ENCODE data around the gene HRG.
"Not testable (repeated sequence)": the region's sequence is repeated elsewhere in the genome, so short reads cannot be mapped to it uniquely, and the experiment has no call there.

HRG gene

DNA sequence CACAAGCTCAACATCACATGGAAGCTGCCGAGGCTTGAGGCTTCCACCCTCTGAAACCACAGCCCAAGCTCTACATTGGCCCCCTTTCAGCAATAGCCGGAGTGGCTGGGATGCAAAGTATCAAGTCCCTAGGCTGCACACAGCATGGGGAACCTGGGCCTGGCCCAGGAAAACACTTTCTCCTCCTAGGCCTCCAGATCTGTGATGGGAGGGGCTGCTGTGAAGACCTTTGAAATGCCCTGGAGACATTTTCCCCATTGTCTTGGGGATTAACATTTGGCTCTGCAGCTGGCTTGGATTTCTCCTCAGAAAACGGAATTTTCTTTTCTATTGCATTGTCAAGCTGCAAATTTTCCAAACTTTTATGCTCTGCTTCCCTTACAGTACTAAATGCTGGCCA is 18.2 kb downstream of the HRG start:
- DNase-seq: no peak

DNA sequence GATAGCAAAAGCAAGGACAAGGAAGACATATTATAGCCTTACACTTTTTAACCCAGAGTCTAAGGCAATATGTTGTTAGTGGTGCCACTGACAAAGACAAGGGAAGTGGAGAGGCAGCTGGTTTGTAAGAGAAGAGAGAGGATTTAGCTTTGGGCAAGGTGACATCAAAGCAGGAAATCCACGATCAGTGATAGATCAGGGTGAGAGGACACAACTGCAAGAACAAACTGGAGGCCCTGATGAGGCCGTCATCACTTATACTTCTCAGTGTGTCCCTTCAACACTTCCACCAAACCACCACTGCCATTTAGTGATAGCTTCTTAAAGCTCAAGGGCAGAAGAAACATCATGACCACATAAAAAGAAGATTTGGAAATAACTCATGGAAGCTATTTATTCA is 20.7 kb downstream of the HRG start:
- not testable (repeated sequence) for DNase-seq

DNA sequence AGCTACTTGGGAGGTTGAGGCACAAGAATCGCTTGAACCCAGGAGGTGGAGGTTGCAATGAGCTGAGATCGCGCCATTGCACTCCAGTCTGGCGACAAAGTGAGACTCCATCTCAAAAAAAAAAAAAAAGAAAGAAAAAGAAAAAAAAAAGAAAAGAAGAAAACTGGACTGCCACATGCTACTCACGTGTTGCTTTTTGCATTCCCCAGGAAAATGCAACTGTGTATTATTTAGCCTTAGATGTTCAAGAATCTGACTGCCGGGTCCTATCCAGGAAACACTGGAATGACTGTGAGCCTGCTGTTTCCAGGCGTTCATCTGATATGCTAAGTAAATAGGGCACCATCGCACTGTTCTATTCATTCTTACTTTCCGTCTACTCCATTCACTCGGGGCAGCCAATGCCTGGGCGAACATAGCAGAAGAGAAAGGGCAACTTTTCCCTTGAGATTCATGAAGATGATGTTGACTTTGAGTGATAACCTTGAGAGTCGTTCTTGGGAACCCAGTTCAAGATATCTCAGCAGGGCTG is 21.4 kb downstream of the HRG start:
- no peak for DNase-seq

DNA sequence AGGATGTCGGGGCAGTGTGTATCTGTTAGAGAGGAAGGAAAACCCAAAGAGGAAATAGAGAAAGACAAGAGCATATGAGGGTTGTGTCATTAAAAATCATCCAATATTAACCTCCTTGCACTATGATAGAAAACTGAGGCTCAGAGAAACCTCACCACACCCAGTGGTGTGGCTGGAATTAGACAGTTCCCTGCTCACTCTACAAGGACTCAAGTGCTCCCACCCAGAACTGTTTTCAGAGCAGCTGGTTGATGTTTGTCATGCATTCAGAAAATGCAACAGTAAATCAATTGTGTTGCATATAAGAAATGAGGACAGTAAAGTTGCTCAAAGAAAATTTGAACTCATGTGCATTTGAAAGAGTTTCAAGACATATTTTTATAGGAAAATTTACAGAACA is 24.5 kb downstream of the HRG start:
- DNase-seq: not testable (repeated sequence)

DNA sequence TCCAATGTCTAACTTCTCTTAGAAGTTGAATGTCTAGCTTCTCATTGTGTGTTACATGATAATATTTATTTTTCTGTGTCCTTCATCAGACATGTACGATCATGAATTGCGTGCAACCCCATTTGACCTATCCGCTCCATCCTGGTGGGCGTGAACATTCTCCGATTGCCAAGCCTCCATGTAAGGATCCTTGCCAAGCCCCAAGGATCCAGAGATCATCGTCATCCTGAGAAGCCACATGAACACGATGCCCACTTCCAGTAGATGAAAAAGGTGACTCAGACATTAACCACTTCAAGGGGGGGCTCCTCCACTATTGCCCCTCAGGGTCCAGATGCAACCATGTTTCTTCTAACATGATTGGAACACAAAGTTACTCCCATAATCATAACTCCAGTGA is 25.9 kb downstream of the HRG start:
- DNase-seq: no peak

DNA sequence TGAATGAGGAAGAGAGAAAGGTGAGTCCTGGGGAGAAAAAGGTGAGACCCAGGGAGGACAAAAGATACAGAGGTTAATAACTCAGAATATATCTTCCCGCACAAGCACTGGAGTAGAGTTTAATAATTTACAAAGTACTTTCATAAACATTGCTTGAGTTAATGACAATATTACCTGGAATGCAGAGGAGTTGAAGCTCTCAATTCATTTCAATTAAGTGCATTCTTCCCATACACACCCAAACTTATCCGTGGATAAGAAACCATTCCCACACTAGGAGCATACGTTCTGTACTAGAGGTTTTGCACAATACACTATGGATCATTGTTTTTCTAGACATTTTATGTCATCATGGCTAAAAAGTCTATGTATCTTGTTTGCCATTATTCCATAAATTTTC is 28.0 kb downstream of the HRG start:
- DNase-seq: no peak

DNA sequence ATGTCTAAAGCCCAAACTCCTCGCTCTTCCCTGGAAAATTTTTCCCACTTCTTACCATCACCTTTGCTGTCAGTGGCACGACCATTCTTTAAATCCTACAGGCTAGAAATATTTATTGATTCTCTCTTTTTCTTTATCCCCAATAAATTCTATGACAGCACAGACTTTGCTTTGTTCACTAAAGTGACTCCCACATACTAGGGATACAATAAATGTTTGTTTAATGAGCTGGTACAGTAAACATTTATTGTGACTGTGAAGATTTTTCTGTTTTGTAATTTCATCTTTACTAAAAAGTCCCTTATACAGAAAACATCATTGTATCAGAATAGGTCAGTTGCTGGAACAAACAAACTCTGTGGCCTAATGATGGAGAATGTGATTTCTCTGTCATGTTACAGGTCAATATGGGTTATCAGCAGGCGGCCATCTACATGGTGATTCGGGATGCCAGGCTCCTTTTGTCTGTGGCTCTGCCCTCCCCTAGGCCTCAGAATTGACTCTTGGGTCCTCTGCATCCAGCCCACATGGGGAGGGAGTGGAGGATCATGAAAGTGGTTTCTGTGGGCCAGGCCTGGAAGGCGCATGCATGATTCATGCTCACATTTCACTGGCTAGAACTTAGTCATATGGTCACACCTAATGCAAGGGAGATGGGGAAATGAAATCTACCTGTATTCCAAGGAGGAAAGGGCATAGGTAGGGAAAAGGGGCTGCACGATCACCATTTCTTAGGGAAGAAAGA is 28.6 kb downstream of the HRG start:
- DNase-seq: no peak

DNA sequence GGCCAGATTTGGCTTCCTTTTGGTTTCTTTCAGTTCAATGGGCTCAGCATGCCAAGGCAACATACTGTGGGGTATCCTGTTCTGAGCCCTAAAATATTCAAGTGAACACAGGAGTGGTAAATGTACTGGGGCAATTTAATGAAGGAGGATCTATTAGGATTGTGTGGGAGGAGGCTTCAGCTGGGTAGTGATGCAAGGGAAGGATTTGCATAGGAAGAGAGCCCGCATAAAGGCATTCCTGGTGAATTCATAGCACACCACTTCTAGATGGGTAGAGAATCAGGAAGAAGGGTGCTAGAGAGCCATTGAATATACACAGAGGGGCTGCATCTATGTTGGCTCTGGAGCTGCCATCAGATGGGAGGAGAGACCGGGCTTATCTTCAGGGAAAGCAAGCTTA is 30.7 kb downstream of the HRG start:
- DNase-seq: no peak

DNA sequence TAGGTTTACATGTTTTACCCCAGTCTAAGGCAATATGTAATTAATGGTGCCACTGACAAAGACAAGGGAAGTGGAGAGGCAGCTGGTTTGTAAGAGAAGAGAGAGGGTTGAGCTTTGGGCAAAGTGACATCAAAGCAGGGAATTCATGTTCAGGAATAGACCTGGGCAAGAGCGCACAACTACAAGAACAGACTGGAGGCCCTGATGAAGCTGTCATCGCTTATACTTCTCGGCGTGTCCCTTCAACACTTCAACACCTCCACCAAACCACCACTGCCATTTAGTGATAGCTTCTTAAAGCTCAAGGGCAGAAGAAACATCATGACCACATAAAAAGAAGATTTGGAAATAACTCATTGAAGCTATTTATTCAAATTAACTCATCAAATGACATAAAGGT is 31.7 kb downstream of the HRG start:
- DNase-seq: no peak

DNA sequence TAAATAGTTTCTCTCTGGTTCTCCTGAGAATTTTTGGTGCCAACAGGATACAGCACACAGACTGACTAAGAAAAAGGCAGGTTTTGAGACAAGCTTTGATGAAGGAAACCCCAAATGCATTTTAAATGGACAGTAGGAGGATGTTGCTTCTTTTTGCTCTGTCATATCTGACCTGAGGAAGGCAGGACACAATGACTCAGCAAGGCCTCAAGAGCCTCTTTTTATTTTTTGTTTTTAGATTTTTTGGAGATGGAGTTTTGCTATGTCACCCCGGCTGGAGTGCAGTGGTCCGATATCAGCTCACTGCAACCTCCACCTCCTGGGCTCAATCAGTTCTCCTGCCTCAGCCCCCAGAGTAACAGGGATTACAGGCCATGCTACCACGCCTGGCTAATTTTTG is 34.5 kb downstream of the HRG start:
- DNase-seq: no peak

DNA sequence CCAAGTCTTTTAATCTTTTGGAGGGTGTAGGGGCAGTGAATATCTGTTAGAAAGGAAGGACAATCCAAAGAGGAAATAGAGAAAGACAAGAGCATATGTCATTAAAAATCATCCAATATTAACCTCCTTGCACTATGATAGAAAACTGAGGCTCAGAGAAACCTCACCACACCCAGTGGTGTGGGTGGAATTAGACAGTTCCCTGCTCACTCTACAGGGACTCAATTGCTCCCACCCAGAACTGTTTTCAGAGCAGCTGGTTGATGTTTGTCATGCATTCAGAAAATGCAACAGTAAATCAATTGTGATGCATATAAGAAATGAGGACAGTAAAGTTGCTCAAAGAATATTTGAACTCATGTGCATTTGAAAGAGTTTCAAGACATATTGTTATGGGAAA is 36.6 kb downstream of the HRG start:
- DNase-seq: not testable (repeated sequence)

DNA sequence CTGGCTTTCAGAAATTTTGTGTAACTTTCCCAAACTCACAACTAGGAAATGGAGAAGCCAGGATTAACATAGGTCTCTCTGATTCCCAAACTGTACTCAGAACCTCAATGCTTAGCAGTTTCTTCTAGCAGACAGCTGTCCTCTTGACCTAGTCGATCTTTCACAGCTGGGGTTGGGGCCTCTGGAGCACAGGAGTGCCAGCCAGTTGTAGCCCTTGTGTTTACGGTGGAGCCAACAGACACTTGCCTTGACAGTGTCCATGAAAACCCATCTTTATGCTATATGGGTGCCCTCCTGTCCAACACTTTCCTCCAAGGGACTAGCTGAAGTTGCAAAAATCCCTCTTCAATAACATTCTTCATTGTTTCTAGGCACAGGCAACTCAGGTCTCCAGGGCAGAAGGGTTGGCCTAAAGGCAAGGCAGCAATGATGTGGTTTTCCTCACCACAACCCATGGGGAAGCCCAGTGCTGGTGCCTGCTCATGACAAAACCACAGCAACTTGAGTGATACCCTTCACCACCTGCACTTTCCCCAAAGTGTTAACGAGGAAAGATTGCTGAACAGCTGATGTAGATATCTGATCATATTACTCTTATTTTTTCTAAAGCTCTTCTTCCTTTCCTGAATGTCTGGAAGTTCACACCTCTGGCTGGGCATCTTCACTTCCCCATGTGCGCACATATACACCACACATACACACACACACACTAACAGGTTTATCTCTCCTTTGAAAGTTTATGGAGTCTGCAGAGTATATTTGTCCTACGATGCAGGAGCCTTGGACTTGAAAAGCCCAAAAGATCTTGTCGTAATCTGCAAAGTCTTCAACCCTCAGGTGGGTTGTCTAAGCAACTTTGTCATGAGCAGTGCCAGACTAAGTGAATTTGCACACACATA is 40.3 kb downstream of the HRG start:
- no peak for DNase-seq

DNA sequence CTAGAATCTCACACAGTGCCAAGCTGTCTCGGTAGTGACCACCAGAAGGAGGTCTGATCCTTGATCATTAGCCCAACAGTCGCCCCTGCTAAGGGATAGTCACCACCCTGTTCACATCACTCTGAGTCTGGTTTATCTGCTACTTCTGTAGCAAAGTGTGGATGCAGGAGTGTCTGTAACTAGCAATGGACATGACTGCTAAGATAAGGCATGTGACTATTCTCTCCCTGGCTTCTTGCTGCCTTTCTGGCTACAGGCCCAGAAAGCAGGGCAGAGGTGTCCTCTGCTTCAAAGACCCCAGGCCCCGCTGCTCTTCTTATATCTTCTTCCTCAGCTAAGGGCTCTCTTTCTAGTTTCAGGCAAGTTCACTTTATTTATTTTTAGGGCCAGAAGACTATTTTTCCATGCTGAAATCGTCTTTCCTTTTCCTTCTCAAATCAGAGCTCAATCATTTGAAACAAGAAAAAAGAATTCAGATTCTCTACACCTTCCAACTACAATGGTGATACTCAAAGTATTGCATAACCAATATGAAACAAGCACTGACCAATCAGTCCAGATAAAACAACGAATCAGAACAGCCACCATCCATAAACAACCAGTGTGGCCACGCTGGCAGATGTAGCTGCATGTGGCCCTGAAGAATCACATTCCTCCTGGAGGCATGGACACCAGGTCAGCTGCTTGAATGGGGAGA is 43.3 kb downstream of the HRG start:
- no peak for DNase-seq

DNA sequence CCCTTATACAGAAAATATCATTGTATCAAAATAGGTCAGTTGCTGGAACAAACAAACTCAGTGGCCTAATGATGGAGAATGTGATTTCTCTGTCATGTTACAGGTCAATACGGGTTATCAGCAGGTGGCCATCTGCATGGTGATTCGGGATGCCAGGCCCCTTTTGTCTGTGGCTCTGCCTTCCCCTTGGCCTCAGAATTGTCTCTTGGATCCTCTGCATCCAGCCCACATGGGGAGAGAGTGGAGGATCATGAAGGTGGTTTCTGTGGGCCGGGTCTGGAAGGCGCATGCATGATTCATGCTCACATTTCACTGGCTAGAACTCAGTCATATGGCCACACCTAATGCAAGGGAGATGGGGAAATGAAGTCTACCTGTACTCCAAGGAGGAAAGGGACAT is 44.9 kb downstream of the HRG start:
- DNase-seq: not testable (repeated sequence)

DNA sequence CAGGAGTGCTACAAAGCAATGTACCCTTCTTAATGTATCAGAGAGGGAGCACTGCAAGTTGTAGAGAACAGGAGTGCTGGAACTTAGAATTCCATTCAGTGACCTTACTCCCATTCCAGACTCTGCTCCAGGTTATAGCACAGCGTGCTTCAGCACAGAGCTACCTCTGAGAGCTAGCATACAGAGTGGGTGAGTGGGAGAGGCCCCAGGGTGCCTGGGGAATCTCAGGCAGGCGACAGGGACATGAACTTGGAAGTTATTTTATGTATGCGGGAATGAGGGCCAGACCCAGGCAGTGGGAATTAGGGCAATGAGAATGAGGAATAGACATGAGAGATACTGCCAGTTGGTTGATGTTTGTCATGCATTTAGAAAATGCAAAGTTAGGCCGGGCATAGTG is 47.7 kb downstream of the HRG start:
- no peak for DNase-seq

DNA sequence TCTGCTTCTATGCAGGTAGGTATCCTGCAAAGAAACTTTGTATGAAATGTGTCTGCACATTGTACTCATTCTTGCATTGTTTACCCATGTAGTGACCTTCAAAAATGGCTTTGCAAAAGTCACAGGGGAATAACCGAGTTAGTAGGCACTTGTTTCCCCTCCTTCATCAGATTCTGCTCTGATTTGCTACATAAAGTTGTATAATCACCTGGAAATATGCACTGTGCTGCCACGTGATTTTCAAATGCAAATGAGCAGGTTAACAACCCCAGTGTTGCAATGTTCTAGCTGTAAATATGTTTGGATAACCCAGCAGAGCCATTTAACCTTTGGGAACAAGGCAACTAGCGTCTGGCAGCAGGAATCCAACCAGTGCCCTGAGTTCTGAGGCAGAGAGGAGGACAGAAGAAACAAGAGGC is 51.2 kb downstream of the HRG start, which contains the start of gene KNG1:
TSS of gene KNG1 (plus strand) at position 321 of the 419 bp plus-strand sequence. CDS start 184 bp downstream, outside the sequence.
- DNase-seq: no peak

DNA sequence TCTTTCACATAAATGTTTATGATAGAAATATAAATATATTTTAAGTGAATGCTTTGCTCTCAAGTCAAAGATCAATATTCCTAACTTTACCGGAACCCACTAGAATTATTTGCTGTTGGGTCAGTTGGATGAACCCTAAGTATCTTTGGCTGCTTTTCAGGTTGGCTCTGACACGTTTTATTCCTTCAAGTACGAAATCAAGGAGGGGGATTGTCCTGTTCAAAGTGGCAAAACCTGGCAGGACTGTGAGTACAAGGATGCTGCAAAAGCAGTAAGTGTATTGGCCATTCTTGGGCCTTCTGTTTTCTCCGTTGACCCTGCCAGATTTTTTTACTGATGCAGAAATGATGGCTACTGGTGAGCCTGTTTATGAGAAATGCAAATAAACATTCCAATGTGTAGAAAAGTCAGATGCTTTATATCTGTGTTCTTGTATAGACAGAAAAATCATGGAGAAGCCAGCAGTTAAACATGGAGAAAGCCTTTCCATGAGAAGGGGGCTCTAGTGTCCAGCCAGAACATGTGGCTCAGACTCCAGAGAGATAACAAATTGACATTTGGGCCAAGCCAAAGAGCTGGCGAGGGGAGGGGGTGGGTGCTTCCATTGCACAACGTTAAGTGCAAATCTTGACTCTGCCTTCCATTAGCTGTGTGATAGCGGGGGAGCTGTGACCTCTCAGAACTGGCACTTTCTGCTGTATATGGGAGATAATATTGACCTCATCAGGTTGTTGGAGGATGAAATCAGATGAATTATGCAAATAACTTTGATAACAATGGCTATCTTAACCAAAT is 54.3 kb downstream of the HRG start:
- DNase-seq: no peak

DNA sequence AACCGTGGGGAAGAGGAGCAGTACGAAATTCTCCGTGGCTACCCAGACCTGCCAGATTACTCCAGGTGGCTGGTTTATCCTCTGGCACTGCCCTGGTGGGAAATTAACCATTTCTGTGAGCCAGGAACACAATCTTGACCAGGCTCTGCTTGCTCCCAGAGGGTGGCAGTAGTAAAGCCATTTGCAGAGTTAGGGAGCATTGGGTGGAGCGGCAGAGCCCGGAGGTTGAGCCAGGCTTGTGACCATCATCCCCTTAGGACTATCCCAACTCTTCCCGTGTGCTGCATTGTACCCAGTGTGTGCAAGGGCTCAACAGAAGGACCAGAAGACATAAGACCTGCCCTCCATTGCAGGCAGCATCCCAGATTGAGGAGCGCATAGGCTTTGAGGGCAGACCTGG is 56.6 kb downstream of the HRG start:
- no peak for DNase-seq

DNA sequence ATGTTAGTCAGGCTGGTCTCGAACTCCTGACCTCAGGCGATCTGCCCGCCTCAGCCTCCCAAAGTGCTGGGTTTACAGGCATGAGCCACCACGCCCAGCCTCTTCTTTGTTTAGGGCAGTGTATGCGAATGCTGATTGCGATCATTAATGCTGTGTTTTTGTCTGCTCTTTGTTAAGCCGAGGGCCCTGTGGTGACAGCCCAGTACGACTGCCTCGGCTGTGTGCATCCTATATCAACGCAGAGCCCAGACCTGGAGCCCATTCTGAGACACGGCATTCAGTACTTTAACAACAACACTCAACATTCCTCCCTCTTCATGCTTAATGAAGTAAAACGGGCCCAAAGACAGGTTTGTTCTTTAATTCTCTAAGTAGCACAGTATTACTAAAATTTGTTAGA is 59.1 kb downstream of the HRG start:
- DNase-seq: no peak
